HG03025 (cell line): Measurements from ENCODE around the gene TRA2B.
"Not testable (repeated sequence)": the region's sequence is repeated elsewhere in the genome, so short reads cannot be mapped to it uniquely, and the experiment has no call there.

ENCODE experiments used
- ATAC-seq: cut with Tn5 transposase; IDR thresholded peaks from one replicate; pipeline ENCODE4 v1.9.1; 2021; ENCODE audit warnings: mild to moderate bottlenecking, moderate library complexity; ENCODE audit not compliant: unreplicated experiment, low FRiP score

The TRA2B gene

GRCh38 chr3:185929192-185930151 lies 8.3 kb downstream of the TRA2B start:
- ATAC-seq: no peak

- no peak for ATAC-seq
Observed at GRCh38 chr3:185928496-185928895, 9.3 kb downstream of the TRA2B start.

GRCh38 chr3:185927501-185928200 lies 10.2 kb downstream of the TRA2B start:
- ATAC-seq: no peak

GRCh38 chr3:185926445-185926844 lies 11.4 kb downstream of the TRA2B start:
- no peak for ATAC-seq

- no peak for ATAC-seq
Observed at GRCh38 chr3:185925353-185925752, 12.5 kb downstream of the TRA2B start.

- no peak for ATAC-seq
Observed at GRCh38 chr3:185924375-185924774, 13.4 kb downstream of the TRA2B start.

- ATAC-seq: no peak
Observed at GRCh38 chr3:185920184-185920583, 17.6 kb downstream of the TRA2B start.

- ATAC-seq: no peak
Observed at GRCh38 chr3:185916042-185916833, 21.6 kb downstream of the TRA2B start.

GRCh38 chr3:185915642-185916041 lies 22.2 kb downstream of the TRA2B start:
- ATAC-seq: no peak

- ATAC-seq: no peak
Observed at GRCh38 chr3:185914911-185915629, 22.7 kb downstream of the TRA2B start.

- ATAC-seq: no peak
Observed at GRCh38 chr3:185912929-185913901, 24.6 kb downstream of the TRA2B start.

- ATAC-seq: no peak
Observed at GRCh38 chr3:185912512-185912911, 25.3 kb downstream of the TRA2B start.

- ATAC-seq: not testable (repeated sequence)
Observed at GRCh38 chr3:185911076-185911448, 26.8 kb downstream of the TRA2B start.

GRCh38 chr3:185910322-185911075 lies 27.3 kb downstream of the TRA2B start:
- not testable (repeated sequence) for ATAC-seq

GRCh38 chr3:185909913-185910312 lies 27.9 kb downstream of the TRA2B start:
- ATAC-seq: not testable (repeated sequence)

- no peak for ATAC-seq
Observed at GRCh38 chr3:185900228-185900627, 37.6 kb downstream of the TRA2B start.

- ATAC-seq: no peak
Observed at GRCh38 chr3:185896636-185897035, 41.2 kb downstream of the TRA2B start.

GRCh38 chr3:185887066-185887465 lies 50.7 kb downstream of the TRA2B start:
- ATAC-seq: no peak
